Esophagus (tissue), 2 donors: Measurements from ENCODE around the gene KNDC1. TPM values are rescaled to one million over a fixed set of nuclear protein-coding genes. Genes with fewer than 3 reads are reported as not detected.

Experiments used
- H3K27ac ChIP-seq, 2 donors: one replicate each; pipeline ENCODE4 v1.5.1; 2013; ENCODE audit warnings: low read depth in 2 of 2, mild to moderate bottlenecking in 2 of 2, inconsistent platforms in 1 of 2, low read length in 1 of 2, moderate library complexity in 1 of 2
- H3K27me3 ChIP-seq, 2 donors: one replicate each; pipeline ENCODE4 v1.6.1; 2013; ENCODE audit warnings: low read length in 2 of 2, control low read depth in 1 of 2, mild to moderate bottlenecking in 1 of 2; ENCODE audit not compliant: insufficient read depth in 2 of 2, control insufficient read depth in 1 of 2
- H3K36me3 ChIP-seq, 2 donors: one replicate each; pipeline ENCODE4 v1.6.1; 2013; ENCODE audit warnings: low read length in 1 of 2; ENCODE audit not compliant: control insufficient read depth in 2 of 2, insufficient read depth in 2 of 2
- H3K4me1 ChIP-seq, 2 donors: one replicate each; pipeline ENCODE4 v1.6.1; 2013; ENCODE audit warnings: low read length in 1 of 2; ENCODE audit not compliant: control insufficient read depth in 2 of 2, insufficient read depth in 2 of 2
- H3K4me3 ChIP-seq, 2 donors: one replicate each; pipeline ENCODE4 v1.5.1; 2013; ENCODE audit warnings: low read length in 2 of 2, mild to moderate bottlenecking in 2 of 2, low read depth in 1 of 2, moderate library complexity in 1 of 2
- H3K9me3 ChIP-seq, 2 donors: one replicate each; pipeline ENCODE4 v1.6.1; 2013; ENCODE audit warnings: mild to moderate bottlenecking in 2 of 2, low read depth in 1 of 2, low read length in 1 of 2, moderate library complexity in 1 of 2; ENCODE audit not compliant: control insufficient read depth in 2 of 2, insufficient read depth in 1 of 2
- WGBS, 2 donors: extraction: QIAGEN DNeasy Blood & Tissue Kit; methylation state at CpG; one replicate each; pipeline ENCODE4 v1.1.7; 2013; 5-methylcytosine and 5-hydroxymethylcytosine counted together
- polyA plus RNA-seq, 2 donors: library from polyadenylated mRNA; stranded (reverse); fragments of 200-250 nt; gene quantifications; one replicate each; pipeline ENCODE4 v1.2.3, GENCODE V29; 2013
- donor health status: healthy with polysubstance abuse.
- donor health status: Bipolar disorder and iron deficiency.

The KNDC1 gene
- polyA plus RNA-seq, 2 donors, result 0.16 to 0.39 TPM

GRCh38 chr10:133189726-133190125, 29.7 kb downstream of the KNDC1 start:
- H3K9me3 ChIP-seq, result peaks cover 0 to 12% of the 10 kb centered on the region in 2 donors
- 76 to 80% methylated on average over 14 of the region's 14 CpGs for WGBS, 2 donors
- H3K4me3 ChIP-seq, result no peak overlapping the region
- H3K4me1 ChIP-seq, result no peaks in the 10 kb centered on the region
- no peaks in the 10 kb centered on the region for H3K27me3 ChIP-seq
- no peak overlapping the region for H3K27ac ChIP-seq
- no peaks in the 10 kb centered on the region for H3K36me3 ChIP-seq

- Histone ChIP-seq H3K9me3 (peaks cover 0 to 12% of the 10 kb centered on the region in 2 donors), H3K4me3 (no peak overlapping the region), H3K4me1 (no peaks in the 10 kb centered on the region), H3K27me3 (no peaks in the 10 kb centered on the region), H3K36me3 (no peaks in the 10 kb centered on the region), H3K27ac (no peak overlapping the region)
- 95 to 96% methylated on average over 10 of the region's 10 CpGs for WGBS, 2 donors
Measured at GRCh38 chr10:133190225-133190624, 30.2 kb downstream of the KNDC1 start.

- no peaks in the 10 kb centered on the region for H3K27me3 ChIP-seq
- no peaks in the 10 kb centered on the region for H3K36me3 ChIP-seq
- H3K9me3 ChIP-seq, result peaks cover 0 to 15% of the 10 kb centered on the region in 2 donors
- WGBS, 2 donors, result 87 to 88% methylated on average over 4 of the region's 4 CpGs
- H3K4me1 ChIP-seq, result no peaks in the 10 kb centered on the region
- no peak overlapping the region for H3K27ac ChIP-seq
- no peak overlapping the region for H3K4me3 ChIP-seq
Measured at GRCh38 chr10:133191651-133192050, 31.6 kb downstream of the KNDC1 start.

GRCh38 chr10:133194151-133194550, 34.1 kb downstream of the KNDC1 start:
- Histone ChIP-seq H3K4me3 (no peak overlapping the region), H3K9me3 (peaks cover 0 to 8% of the 10 kb centered on the region in 2 donors), H3K4me1 (no peaks in the 10 kb centered on the region), H3K36me3 (no peaks in the 10 kb centered on the region), H3K27ac (no peak overlapping the region), H3K27me3 (no peaks in the 10 kb centered on the region)
- WGBS, 2 donors, result 79 to 82% methylated on average over 4 of the region's 4 CpGs

GRCh38 chr10:133195096-133195495, 35.1 kb downstream of the KNDC1 start:
- WGBS, 2 donors, result 86 to 89% methylated on average over 19 of the region's 19 CpGs
- no peaks in the 10 kb centered on the region for H3K36me3 ChIP-seq
- no peak overlapping the region for H3K4me3 ChIP-seq
- peaks cover 0 to 8% of the 10 kb centered on the region in 2 donors for H3K9me3 ChIP-seq
- no peaks in the 10 kb centered on the region for H3K4me1 ChIP-seq
- no peak overlapping the region for H3K27ac ChIP-seq
- no peaks in the 10 kb centered on the region for H3K27me3 ChIP-seq

GRCh38 chr10:133195611-133196010, 35.6 kb downstream of the KNDC1 start:
- 93 to 95% methylated on average over 22 to 23 of the region's 23 CpGs for WGBS, 2 donors

GRCh38 chr10:133196221-133196915, 36.3 kb downstream of the KNDC1 start:
- Histone ChIP-seq H3K9me3 (peaks cover 0 to 6% of the 10 kb centered on the region in 2 donors), H3K27me3 (no peaks in the 10 kb centered on the region), H3K4me1 (no peaks in the 10 kb centered on the region), H3K4me3 (no peak overlapping the region), H3K27ac (no peak overlapping the region), H3K36me3 (no peaks in the 10 kb centered on the region)
- 74 to 79% methylated on average over 24 of the region's 24 CpGs for whole genome bisulfite sequencing, 2 donors

More at GRCh38 chr10:133195611-133196010, 35.6 kb downstream of the KNDC1 start:
- no peak overlapping the region for H3K27ac ChIP-seq
- H3K36me3 ChIP-seq, result no peaks in the 10 kb centered on the region
- peaks cover 0 to 6% of the 10 kb centered on the region in 2 donors for H3K9me3 ChIP-seq
- no peak overlapping the region for H3K4me3 ChIP-seq
- H3K27me3 ChIP-seq, result no peaks in the 10 kb centered on the region
- H3K4me1 ChIP-seq, result no peaks in the 10 kb centered on the region

- H3K36me3 ChIP-seq, result no peaks in the 10 kb centered on the region
- 76 to 78% methylated on average over 32 to 40 of the region's 40 CpGs for WGBS, 2 donors
- H3K9me3 ChIP-seq, result peaks cover 0 to 3% of the 10 kb centered on the region in 2 donors
- no peak overlapping the region for H3K4me3 ChIP-seq
- no peaks in the 10 kb centered on the region for H3K4me1 ChIP-seq
- no peaks in the 10 kb centered on the region for H3K27me3 ChIP-seq
- no peak overlapping the region for H3K27ac ChIP-seq
Measured at GRCh38 chr10:133196936-133197758, 37.1 kb downstream of the KNDC1 start.

GRCh38 chr10:133197786-133198185, 37.8 kb downstream of the KNDC1 start:
- H3K4me3 ChIP-seq, result no peak overlapping the region
- H3K27me3 ChIP-seq, result no peaks in the 10 kb centered on the region
- H3K4me1 ChIP-seq, result no peaks in the 10 kb centered on the region
- H3K27ac ChIP-seq, result no peak overlapping the region
- H3K36me3 ChIP-seq, result no peaks in the 10 kb centered on the region
- H3K9me3 ChIP-seq, result peaks cover 0 to 3% of the 10 kb centered on the region in 2 donors
- 88 to 90% methylated on average over 7 to 9 of the region's 9 CpGs for WGBS, 2 donors
